Left lung (tissue), 10 donors: Measurements from ENCODE around the gene ZNF227. TPM values are rescaled to one million over a fixed set of nuclear protein-coding genes. Genes with fewer than 3 reads are reported as not detected.

ENCODE experiments used
- ATAC-seq: fragments of 200-7000 bp; cut with Tn5 transposase; one replicate; pipeline ENCODE4 v1.9.1; 2020; ENCODE audit warnings: moderate library complexity
- DNase-seq, 4 donors: peaks; one replicate each; pipeline ENCODE4 v3.0.0-alpha.2; 2013 to 2020
- H3K27ac ChIP-seq, 2 donors: fragments of 200-600 bp; sonication (generic) in 1 of 2; one replicate each; pipeline versions ENCODE4 v1.5.0 to v1.8.0; 2020 to 2021
- H3K27me3 ChIP-seq, 2 donors: fragments of 200-600 bp; sonication (generic) in 1 of 2; one replicate each; pipeline versions ENCODE4 v1.5.0 to v1.8.0; 2020 to 2021
- H3K36me3 ChIP-seq, 2 donors: fragments of 200-600 bp; sonication (generic) in 1 of 2; one replicate each; pipeline versions ENCODE4 v1.5.0 to v1.8.0; 2020 to 2021
- H3K4me1 ChIP-seq, 2 donors: fragments of 200-600 bp; one replicate each; pipeline ENCODE4 v1.8.0; 2021
- H3K4me3 ChIP-seq, 2 donors: fragments of 200-600 bp; sonication (generic) in 1 of 2; one replicate each; pipeline versions ENCODE4 v1.5.0 to v1.8.0; 2020 to 2021; ENCODE audit warnings: mild to moderate bottlenecking in 1 of 2
- H3K9me3 ChIP-seq, 2 donors: fragments of 200-600 bp; sonication (generic) in 1 of 2; one replicate each; pipeline versions ENCODE4 v1.5.0 to v1.8.0; 2020 to 2021
- intact Hi-C, 2 donors: fragments of 100-400 bp; cut with DNase I; formaldehyde crosslinking; loops; one replicate each; pipeline versions ENCODE4 v1.11.2 to v1.14.2; 2022
- polyA plus RNA-seq, 6 donors: library from polyadenylated mRNA; unstranded; fragments of 120-200 nt; gene quantifications; one replicate each; pipeline ENCODE4 v1.2.1, GENCODE V29; 2013; ENCODE audit not compliant: insufficient read length in 6 of 6
- total RNA-seq, 2 donors: library from RNA; stranded (reverse); fragmentation: NEBNext Ultra II Directional; extraction: Animal tissue kit (Norgen Biotek cat#: 25700); gene quantifications; one replicate each; pipeline ENCODE4 v1.2.1, GENCODE V29; 2021
- TF ChIP-seq, protein P1 (sequence below), 2 donors: fragments of 200-600 bp; sonication (generic) in 1 of 2; IDR thresholded peaks; one replicate each; pipeline versions ENCODE4 v1.5.0 to v1.8.0; 2021; ENCODE audit warnings: antibody characterized with exemption in 2 of 2
- donor health status: DM: no; HTN: yes; CAD: no.
- donor health status: DM: no; HTN: no; CAD: no.

The ZNF227 gene
- total and polyA plus RNA-seq, 8 donors: 13.3 to 34.9 (median 27.0) TPM

DNA sequence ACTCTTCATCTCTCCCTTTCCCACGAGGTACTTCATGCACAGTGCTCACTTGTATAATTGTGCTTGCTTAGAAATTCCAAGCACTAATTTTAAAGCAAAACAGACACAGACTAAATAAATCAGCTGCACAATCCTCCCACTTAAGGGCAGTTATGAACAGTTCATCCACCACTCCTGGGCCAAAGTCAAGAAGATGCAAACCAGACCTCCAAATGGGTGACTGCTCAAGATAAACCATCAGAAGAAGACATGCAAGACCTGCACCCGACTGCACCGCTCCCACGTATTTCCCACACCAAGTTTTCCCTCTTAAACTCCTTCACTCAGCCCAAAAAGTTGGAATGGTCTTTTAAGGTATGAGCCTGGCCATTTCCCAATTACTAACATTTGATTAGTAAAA is 72.6 kb downstream of the ZNF227 start:
- H3K4me1 ChIP-seq: no peaks in the 10 kb centered on the region
- intact Hi-C loops: no loop called here
- no peak overlapping the region for H3K4me3 ChIP-seq
- ATAC-seq (no peak), DNase-seq (no peak)
- H3K9me3 ChIP-seq: peaks cover 0 to 100% of the 10 kb centered on the region in 2 donors
- no peak overlapping the region for H3K27ac ChIP-seq
- H3K27me3 ChIP-seq: no peaks in the 10 kb centered on the region
- TF ChIP-seq, protein P1, sequence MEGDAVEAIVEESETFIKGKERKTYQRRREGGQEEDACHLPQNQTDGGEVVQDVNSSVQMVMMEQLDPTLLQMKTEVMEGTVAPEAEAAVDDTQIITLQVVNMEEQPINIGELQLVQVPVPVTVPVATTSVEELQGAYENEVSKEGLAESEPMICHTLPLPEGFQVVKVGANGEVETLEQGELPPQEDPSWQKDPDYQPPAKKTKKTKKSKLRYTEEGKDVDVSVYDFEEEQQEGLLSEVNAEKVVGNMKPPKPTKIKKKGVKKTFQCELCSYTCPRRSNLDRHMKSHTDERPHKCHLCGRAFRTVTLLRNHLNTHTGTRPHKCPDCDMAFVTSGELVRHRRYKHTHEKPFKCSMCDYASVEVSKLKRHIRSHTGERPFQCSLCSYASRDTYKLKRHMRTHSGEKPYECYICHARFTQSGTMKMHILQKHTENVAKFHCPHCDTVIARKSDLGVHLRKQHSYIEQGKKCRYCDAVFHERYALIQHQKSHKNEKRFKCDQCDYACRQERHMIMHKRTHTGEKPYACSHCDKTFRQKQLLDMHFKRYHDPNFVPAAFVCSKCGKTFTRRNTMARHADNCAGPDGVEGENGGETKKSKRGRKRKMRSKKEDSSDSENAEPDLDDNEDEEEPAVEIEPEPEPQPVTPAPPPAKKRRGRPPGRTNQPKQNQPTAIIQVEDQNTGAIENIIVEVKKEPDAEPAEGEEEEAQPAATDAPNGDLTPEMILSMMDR (IDR thresholded peaks at IDR 0.05): no peak
- H3K36me3 ChIP-seq: peaks cover 3 to 45% of the 10 kb centered on the region in 2 donors

Other genes with a start within 250 kb of the ZNF227 start
- gene ZNF155, start 228.3 kb upstream of the ZNF227 start, total RNA-seq: 1 to 10 TPM; 7.2 to 8.1 TPM
- gene ZNF155, start 228.3 kb upstream of the ZNF227 start, polyA plus RNA-seq: 10 to 100 TPM; 16.3 to 20.6 (median 17.8) TPM
- gene ZNF230, start 209.6 kb upstream of the ZNF227 start, total RNA-seq: 1 to 10 TPM; 4.0 to 8.1 TPM
- gene ZNF230, start 209.6 kb upstream of the ZNF227 start, polyA plus RNA-seq: 10 to 100 TPM in 1 of 6 donors, 1 to 10 TPM in 5; 7.9 to 10.7 (median 9.4) TPM
- 1 to 10 TPM; 3.2 to 3.4 TPM for gene ZNF222, start 187.2 kb upstream of the ZNF227 start, total RNA-seq
- 10 to 100 TPM in 5 of 6 donors, 1 to 10 TPM in 1; 9.6 to 13.4 (median 10.4) TPM for gene ZNF222, start 187.2 kb upstream of the ZNF227 start, polyA plus RNA-seq
- 1 to 10 TPM; 5.0 to 5.1 TPM for gene ZNF223, start 160.5 kb upstream of the ZNF227 start, total RNA-seq
- gene ZNF223, start 160.5 kb upstream of the ZNF227 start, polyA plus RNA-seq: 10 to 100 TPM; 11.9 to 16.1 (median 14.1) TPM
- gene ZNF284, start 140.4 kb upstream of the ZNF227 start, total RNA-seq: 1 to 10 TPM; 2.4 to 3.3 TPM
- 1 to 10 TPM; 6.1 to 9.9 (median 7.4) TPM for gene ZNF284, start 140.4 kb upstream of the ZNF227 start, polyA plus RNA-seq
- 10 to 100 TPM; 21.6 to 21.7 TPM for gene ZNF224, start 118.2 kb upstream of the ZNF227 start, total RNA-seq
- gene ZNF224, start 118.2 kb upstream of the ZNF227 start, polyA plus RNA-seq: 10 to 100 TPM; 43.2 to 52.7 (median 50.9) TPM
- 1 to 10 TPM; 4.5 to 5.4 TPM for gene ZNF225, start 99.1 kb upstream of the ZNF227 start, total RNA-seq
- 10 to 100 TPM; 11.4 to 14.5 (median 11.6) TPM for gene ZNF225, start 99.1 kb upstream of the ZNF227 start, polyA plus RNA-seq
- 10 to 100 TPM; 11.2 to 13.0 TPM for gene ZNF234, start 71.0 kb upstream of the ZNF227 start, total RNA-seq
- 10 to 100 TPM; 16.1 to 22.2 (median 20.9) TPM for gene ZNF234, start 71.0 kb upstream of the ZNF227 start, polyA plus RNA-seq
- 10 to 100 TPM; 14.5 to 20.6 TPM for gene ZNF226, start 47.4 kb upstream of the ZNF227 start, total RNA-seq
- gene ZNF226, start 47.4 kb upstream of the ZNF227 start, polyA plus RNA-seq: 10 to 100 TPM; 25.3 to 37.7 (median 27.8) TPM
- gene ZNF233, start 47.4 kb downstream of the ZNF227 start, total RNA-seq: 1 to 10 TPM in 1 of 2 donors, under 1 TPM in 1; 0.29 to 1.4 TPM
- gene ZNF233, start 47.4 kb downstream of the ZNF227 start, polyA plus RNA-seq: 1 to 10 TPM; 6.0 to 8.3 (median 7.1) TPM
- 1 to 10 TPM; 5.2 to 5.8 TPM for gene ZNF235, start 92.5 kb downstream of the ZNF227 start, total RNA-seq
- 10 to 100 TPM; 11.9 to 15.1 (median 14.4) TPM for gene ZNF235, start 92.5 kb downstream of the ZNF227 start, polyA plus RNA-seq
- 1 to 10 TPM; 3.2 to 4.5 TPM for gene ZNF112, start 144.1 kb downstream of the ZNF227 start, total RNA-seq
- gene ZNF112, start 144.1 kb downstream of the ZNF227 start, polyA plus RNA-seq: 10 to 100 TPM; 11.7 to 13.1 (median 11.8) TPM
- gene ZNF285, start 189.1 kb downstream of the ZNF227 start, total RNA-seq: 1 to 10 TPM; 1.2 to 2.1 TPM
- gene ZNF285, start 189.1 kb downstream of the ZNF227 start, polyA plus RNA-seq: 10 to 100 TPM; 10.4 to 15.3 (median 12.4) TPM
- 1 to 10 TPM; 3.8 to 4.5 TPM for gene ZNF229, start 235.9 kb downstream of the ZNF227 start, total RNA-seq
- 10 to 100 TPM; 11.4 to 15.4 (median 13.0) TPM for gene ZNF229, start 235.9 kb downstream of the ZNF227 start, polyA plus RNA-seq